NCI-H69 (cell line): Measurements from ENCODE around the gene HS3ST5.
"Not testable (repeated sequence)": the region's sequence is repeated elsewhere in the genome, so short reads cannot be mapped to it uniquely, and the experiment has no call there.

ENCODE experiments used
- DNase-seq: peaks from one replicate; lab custom pipeline; 2025; lab: John Stamatoyannopoulos, UW

HS3ST5 gene

DNA sequence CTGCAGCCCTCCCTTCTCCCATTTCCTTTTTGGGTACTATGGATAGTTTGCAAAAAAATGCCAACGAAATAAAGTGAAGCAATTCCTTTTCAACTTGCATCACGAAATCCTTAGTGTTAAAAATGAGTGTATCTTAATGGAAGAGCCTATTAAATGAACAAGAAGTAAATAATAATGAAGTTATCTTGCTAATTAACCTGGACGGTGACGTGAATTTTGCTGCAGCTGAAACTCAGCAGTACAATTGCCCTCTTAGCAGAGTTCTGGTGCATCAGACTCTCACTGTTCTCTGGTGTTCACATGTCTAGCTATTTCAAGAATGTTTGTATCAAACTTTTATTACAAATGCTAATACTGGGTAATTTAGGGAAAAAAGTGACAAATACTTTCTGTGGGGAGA lies 252.2 kb downstream of the HS3ST5 start:
- DNase-seq = no peak

GRCh38 chr6:114087496-114087895 lies 255.3 kb downstream of the HS3ST5 start:
- DNase-seq = no peak

DNA sequence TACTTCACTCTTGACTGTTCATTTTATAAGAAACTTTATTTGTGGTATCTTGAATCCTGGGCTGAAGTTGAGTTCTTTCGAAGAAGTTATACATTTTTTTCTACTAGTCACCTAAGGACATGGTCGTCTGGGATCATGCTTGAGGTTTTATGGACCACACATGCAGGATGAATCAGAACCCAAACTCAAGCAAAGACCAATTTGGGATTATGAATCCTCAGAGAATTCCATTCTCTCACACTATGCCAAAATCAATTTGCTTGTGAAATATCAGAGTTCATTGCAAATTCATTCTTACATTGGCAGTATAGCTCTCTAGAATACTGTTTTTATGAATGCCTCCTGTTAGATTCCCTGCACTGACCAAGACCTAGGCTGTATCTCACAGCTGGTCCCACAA lies 257.6 kb downstream of the HS3ST5 start:
- DNase-seq = no peak

DNA sequence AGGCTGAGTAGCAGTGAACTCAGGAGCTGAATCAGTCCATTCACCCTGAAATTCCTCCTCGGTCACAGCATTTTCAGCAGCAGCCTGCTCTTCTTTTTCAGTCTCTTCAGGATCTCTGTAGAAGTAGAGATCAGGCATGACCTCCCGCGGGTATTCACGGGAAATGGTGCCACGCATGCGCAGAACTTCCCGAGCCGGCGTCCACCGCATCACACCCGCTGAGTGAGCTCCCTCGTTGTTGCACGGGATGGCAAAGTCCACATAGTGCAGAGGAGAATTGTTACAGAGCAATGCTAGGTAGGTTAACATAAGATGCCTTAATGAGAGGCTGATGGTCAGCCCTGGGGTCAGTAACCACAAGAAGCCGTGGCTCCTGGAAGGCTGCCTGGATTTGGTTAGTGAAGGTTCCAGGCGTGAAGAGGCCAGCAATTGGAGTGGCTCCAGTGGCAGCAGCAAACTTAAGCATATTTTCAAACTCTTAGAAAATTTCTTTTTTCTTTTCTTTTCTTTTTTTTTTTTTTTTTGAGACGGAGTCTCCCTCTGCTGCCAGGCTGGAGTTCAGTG lies 258.4 kb downstream of the HS3ST5 start:
- no peak for DNase-seq

GRCh38 chr6:114083251-114083650 lies 259.6 kb downstream of the HS3ST5 start:
- no peak for DNase-seq

GRCh38 chr6:114081730-114082129 lies 261.1 kb downstream of the HS3ST5 start:
- DNase-seq = no peak

- DNase-seq = no peak
These were observed 261.8 kb downstream of the HS3ST5 start for GRCh38 chr6:114080891-114081510.

GRCh38 chr6:114080410-114080809 lies 262.4 kb downstream of the HS3ST5 start:
- not testable (repeated sequence) for DNase-seq

DNA sequence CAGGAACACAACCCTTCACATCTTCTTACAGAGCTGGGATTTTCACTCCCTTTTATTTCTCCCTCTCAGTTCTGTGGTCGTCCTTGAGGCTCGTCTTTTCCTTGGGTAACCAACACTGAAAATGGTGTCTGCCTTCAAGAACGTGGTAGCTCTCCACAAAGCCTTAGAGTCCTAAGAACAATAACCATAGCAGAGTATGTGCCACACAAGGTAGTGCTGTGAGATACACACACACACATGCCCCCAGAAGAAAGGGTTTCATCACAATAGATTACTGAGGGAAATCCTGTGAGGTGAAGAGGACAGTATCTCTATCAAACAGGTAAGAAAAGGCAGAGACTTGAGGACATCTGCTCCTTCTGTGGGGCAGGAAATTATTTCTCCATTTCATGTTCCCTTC lies 267.0 kb downstream of the HS3ST5 start:
- no peak for DNase-seq

- no peak for DNase-seq
These were observed 267.5 kb downstream of the HS3ST5 start for GRCh38 chr6:114075300-114075699.

DNA sequence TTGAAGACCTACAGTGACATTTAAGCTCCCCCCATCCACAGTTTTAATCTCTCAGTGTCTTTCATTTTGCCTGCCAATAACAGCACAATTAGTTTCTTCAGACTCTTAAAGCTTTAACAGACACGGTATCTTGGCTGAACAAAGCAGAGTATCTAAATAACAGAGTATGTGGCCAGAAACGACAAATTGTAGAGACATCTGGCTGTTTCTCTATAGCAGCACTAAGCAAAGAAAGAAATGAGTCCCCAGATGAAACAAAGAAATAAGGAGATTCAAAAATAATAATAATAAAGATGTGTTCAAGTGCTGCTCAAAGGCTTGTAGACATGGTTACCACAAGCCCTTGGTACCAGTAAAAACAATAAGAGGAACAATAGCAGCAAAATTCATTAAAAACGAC lies 274.1 kb downstream of the HS3ST5 start:
- DNase-seq = no peak

DNA sequence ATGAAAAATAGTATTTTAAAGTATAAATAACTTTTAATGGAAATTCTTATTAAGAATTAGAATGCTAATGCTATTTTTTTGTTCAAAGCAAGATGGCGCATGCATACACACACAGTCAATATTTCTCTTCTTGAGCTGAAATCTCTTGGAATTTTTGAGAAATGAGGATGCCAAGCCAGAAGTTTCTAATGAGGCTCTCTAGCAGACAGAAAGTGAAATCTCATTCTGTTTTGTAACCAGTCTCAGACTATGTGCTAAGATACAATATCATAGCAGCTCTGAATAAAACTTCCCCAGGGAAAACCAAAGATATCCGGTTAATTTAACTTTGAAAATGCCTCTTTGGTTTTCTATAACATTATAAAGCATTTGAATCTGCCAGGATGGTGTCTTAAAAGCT lies 274.7 kb downstream of the HS3ST5 start:
- no peak for DNase-seq

DNA sequence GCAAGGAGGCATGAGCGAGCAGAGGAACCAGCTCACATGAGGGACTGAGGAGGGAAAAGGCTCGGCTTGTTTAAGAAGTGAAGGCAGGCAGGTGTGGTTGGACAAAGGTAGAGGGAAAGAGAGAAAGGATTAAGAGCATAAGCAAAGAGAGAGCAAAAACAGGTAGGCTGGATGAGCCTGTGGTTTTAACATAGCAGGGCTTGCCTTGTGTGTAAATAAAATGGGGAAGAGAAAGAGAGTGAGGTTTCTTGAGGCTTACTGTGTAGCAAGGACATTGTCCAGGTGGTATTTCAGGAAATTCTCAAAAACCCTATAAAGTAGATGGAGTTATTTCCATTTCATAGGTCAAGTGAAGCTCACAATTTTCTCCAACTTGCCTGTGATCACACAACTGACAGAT lies 278.0 kb downstream of the HS3ST5 start:
- DNase-seq = no peak

- no peak for DNase-seq
These were observed 278.9 kb downstream of the HS3ST5 start for GRCh38 chr6:114063956-114064355.

GRCh38 chr6:114062199-114062598 lies 280.6 kb downstream of the HS3ST5 start:
- no peak for DNase-seq

- no peak for DNase-seq
These were observed 281.1 kb downstream of the HS3ST5 start for GRCh38 chr6:114061741-114062140.

DNA sequence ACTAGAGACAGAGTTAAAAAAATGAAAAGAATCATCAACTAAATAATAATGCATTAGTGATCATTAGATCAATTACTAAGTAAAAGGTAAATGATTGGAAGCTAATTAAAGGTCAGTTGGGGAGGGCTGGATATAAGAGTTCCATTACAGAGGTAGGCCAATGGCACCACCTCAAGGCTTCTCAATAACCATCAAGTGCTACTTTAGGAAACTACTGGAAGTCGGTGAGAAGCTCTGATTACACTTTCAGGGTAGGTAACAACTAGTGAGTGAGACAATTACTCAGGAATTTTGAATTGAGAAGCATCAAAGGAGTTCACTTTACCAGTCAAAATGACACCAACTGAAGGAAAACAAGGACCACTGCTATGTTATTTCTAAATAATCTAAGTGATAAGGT lies 281.7 kb downstream of the HS3ST5 start:
- DNase-seq = no peak

DNA sequence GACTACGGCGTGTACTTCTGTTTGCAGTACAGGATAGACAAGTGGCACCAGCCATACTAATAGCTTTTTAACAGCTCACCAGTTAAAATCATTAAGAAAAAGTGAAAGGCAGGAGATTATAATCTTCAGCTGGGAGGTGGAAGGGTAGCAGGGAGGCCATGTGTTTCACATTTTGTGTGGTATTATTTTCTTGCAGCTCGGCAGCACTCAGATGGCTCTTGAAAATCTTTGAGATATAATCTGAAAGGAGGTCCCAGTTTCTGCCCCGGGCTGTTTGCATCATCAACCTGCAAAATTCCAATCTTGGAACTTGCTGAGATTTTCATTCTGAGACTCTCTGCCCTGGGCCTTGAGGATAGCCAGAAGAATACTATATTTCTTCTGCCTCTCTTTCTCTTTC lies 284.4 kb downstream of the HS3ST5 start:
- no peak for DNase-seq

DNA sequence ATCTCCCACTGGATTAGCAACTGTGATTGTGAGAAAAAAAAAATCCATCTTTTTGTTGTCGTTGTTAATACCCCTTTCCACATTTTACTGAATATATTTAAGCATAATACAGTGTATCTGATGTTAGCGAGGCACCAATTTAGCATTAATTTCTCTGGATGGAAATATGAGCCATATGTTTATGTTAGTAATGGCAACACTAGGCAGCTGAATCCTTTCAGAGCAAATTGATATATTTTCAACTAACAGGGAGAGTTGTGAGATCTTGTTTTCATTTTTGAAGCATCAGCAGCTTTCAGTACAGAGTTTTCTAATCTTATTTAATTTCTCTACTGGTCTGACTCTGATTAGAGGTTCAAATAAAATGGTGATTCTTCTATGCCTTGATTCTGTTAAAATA lies 287.1 kb downstream of the HS3ST5 start:
- DNase-seq = no peak

GRCh38 chr6:114055349-114055748 lies 287.5 kb downstream of the HS3ST5 start:
- peak; percentile 46 for DNase-seq

DNA sequence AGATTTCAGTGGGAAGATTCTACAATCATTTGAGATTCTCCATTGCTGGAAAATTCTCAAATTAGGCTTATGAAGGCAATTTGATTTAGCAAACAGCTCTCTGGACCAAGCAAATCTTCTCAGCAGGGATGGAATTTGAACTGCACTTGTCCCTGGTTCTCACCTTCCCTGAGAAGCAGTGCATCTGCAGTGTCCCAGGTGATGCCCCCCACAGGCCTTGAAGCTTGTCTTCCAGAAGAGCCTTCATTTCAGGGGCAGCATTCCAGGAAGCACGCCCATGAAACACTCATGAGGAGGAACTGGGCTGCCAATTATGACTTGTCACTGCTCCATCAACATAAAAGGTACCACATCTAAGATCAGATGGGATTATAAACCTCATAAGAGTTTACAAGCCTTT lies 289.0 kb downstream of the HS3ST5 start:
- DNase-seq = no peak

- DNase-seq = no peak
These were observed 290.7 kb downstream of the HS3ST5 start for GRCh38 chr6:114052141-114052540.

GRCh38 chr6:114051031-114051430 lies 291.8 kb downstream of the HS3ST5 start:
- DNase-seq = no peak

- no peak for DNase-seq
These were observed 293.4 kb downstream of the HS3ST5 start for GRCh38 chr6:114049367-114049966.
